Ascending aorta (tissue), 2 donors: ENCODE results near the gene PIKFYVE. TPM values are rescaled to one million over a fixed set of nuclear protein-coding genes. Genes with fewer than 3 reads are reported as not detected.

ENCODE experiments used
- DNase-seq, 2 donors: peaks; one replicate each; pipeline ENCODE4 v3.0.0-alpha.2; 2019; ENCODE audit warnings: low spot score in 2 of 2
- H3K27ac ChIP-seq, 2 donors: fragments of 200-600 bp; sonication (generic); one replicate each; pipeline ENCODE4 v1.5.1; 2016 to 2017; ENCODE audit warnings: mild to moderate bottlenecking in 1 of 2
- H3K27me3 ChIP-seq: fragments of 200-600 bp; sonication (generic); one replicate; pipeline ENCODE4 v1.5.1; 2017
- H3K36me3 ChIP-seq, 2 donors: fragments of 200-600 bp; sonication (generic); one replicate each; pipeline ENCODE4 v1.5.1; 2016
- H3K4me1 ChIP-seq, 2 donors: fragments of 200-600 bp; sonication (generic); one replicate each; pipeline ENCODE4 v1.5.1; 2016 to 2017; ENCODE audit warnings: mild to moderate bottlenecking in 1 of 2
- H3K4me3 ChIP-seq, 2 donors: fragments of 200-600 bp; sonication (generic); one replicate each; pipeline ENCODE4 v1.5.1; 2016 to 2017; ENCODE audit warnings: mild to moderate bottlenecking in 1 of 2
- H3K9me3 ChIP-seq, 2 donors: fragments of 200-600 bp; sonication (generic); one replicate each; pipeline ENCODE4 v1.5.1; 2016
- intact Hi-C: fragments of 100-400 bp; cut with DNase I; formaldehyde crosslinking; loops from one replicate; pipeline ENCODE4 v1.15.1; 2023
- total RNA-seq: library from RNA; depleted of rRNA; stranded (reverse); fragments of >200 nt; gene quantifications from one replicate; pipeline ENCODE4 v1.1.0, GENCODE V29; 2016
- TF ChIP-seq, protein P1 (sequence below), 3 experiments: fragments of 200-600 bp in 2 of 3; fragments of 450-650 bp in 1 of 3; sonication (generic) in 2 of 3; IDR thresholded peaks; one replicate each; pipeline ENCODE4 v1.5.1; 2016 to 2019; ENCODE audit warnings: antibody characterized with exemption in 3 of 3, mild to moderate bottlenecking in 1 of 3, moderate library complexity in 1 of 3

PIKFYVE gene
- total RNA-seq, 1 donor from 2014 or later, result 12.0 TPM

DNA sequence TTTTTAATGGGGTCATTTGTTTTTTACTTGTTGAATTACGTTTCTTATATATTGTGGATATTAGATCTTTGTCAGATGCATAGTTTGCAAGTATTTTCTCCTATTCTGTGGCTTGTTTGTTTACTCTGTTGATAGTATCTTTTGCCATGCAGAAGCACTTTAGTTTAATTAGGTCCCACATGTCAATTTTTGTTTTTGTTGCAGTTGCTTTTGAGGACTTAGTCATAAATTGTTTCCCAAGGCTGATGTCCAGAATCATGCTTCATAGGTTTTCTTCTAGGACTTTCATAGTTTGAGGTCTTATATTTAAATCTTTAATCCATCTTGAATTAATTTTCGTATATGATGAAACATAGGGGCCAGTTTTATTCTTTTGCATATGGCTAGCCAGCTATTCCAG lies 13.2 kb downstream of the PIKFYVE start:
- peaks cover 50 to 94% of the 10 kb centered on the region in 2 donors for H3K36me3 ChIP-seq
- TF ChIP-seq, protein P1, sequence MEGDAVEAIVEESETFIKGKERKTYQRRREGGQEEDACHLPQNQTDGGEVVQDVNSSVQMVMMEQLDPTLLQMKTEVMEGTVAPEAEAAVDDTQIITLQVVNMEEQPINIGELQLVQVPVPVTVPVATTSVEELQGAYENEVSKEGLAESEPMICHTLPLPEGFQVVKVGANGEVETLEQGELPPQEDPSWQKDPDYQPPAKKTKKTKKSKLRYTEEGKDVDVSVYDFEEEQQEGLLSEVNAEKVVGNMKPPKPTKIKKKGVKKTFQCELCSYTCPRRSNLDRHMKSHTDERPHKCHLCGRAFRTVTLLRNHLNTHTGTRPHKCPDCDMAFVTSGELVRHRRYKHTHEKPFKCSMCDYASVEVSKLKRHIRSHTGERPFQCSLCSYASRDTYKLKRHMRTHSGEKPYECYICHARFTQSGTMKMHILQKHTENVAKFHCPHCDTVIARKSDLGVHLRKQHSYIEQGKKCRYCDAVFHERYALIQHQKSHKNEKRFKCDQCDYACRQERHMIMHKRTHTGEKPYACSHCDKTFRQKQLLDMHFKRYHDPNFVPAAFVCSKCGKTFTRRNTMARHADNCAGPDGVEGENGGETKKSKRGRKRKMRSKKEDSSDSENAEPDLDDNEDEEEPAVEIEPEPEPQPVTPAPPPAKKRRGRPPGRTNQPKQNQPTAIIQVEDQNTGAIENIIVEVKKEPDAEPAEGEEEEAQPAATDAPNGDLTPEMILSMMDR (IDR thresholded peaks at IDR 0.05), result no peak
- H3K27ac ChIP-seq, result no peak overlapping the region
- no peak overlapping the region for H3K4me3 ChIP-seq
- H3K27me3 ChIP-seq, result no peaks in the 10 kb centered on the region
- no peaks in the 10 kb centered on the region for H3K9me3 ChIP-seq
- no peaks in the 10 kb centered on the region for H3K4me1 ChIP-seq
- intact Hi-C loops, result no loop called here
- no peak for DNase-seq

DNA sequence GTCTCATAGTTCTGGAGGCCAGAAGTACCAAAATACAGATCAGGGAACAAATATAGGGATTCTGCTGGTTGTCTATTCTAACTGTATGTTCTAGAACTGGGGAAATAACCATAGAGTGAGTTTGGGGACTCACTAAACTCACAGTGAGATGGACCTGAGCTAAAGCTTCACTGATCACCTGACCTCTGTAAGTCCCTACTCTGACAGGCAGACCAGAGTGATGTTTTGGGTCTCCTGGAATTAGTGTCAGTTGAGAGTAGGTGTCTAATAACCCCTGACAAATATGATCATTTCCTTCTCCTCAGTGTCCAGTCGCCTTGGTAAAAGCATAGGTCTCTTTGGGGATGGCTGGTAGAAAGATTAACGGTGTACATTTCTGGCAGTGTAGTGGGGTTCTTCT lies 14.2 kb downstream of the PIKFYVE start:
- peaks cover 50 to 84% of the 10 kb centered on the region in 2 donors for H3K36me3 ChIP-seq
- intact Hi-C loops, result no loop called here
- DNase-seq, result no peak
- H3K27me3 ChIP-seq, result no peaks in the 10 kb centered on the region
- H3K4me3 ChIP-seq, result no peak overlapping the region
- H3K4me1 ChIP-seq, result no peaks in the 10 kb centered on the region
- H3K9me3 ChIP-seq, result no peaks in the 10 kb centered on the region
- TF ChIP-seq, protein P1 (IDR thresholded peaks at IDR 0.05), result no peak
- no peak overlapping the region for H3K27ac ChIP-seq

DNA sequence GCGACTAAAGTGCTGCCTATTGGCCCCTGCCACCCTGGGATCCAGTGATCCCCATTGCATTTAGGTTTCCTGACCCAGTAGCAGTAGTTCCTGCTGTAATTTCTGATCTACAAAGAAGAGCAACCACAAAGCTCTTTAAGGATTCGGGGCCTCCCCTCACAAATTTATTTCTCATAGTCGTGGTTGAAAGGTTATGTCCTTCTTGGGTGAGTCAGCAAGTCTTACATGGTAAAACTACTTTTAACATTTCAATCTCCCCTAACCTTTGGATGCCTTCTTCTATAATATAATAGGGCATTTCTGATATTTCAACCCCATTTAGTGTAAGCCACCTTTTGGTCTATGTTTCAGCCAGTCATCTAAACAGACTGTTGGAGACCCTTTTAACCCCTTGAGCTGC lies 14.9 kb downstream of the PIKFYVE start:
- intact Hi-C loops, result no loop called here
- Histone ChIP-seq H3K27ac (no peak overlapping the region), H3K36me3 (peaks cover 52 to 78% of the 10 kb centered on the region in 2 donors), H3K4me1 (no peaks in the 10 kb centered on the region), H3K4me3 (no peak overlapping the region), H3K27me3 (no peaks in the 10 kb centered on the region), H3K9me3 (no peaks in the 10 kb centered on the region)
- DNase-seq, result no peak
- TF ChIP-seq, protein P1 (IDR thresholded peaks at IDR 0.05), result no peak

DNA sequence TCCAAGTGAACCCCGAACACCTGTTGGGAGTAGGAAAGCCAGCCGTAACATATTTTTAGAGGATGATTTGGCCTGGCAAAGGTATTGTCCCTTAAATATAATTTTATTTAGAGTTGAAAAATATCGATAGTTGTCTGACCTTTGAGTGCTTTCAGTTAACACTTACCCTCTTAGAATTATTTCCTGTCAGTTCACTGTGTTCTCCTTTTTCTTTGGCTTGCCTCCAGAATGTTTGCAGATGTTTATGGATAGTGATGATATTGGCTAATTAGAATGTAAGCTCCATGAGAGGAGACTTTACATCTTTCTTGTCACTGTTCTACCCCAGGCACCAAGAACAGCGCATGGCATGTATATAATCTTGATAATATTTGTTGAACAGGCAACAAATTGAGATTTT lies 19.8 kb downstream of the PIKFYVE start:
- TF ChIP-seq, protein P1 (IDR thresholded peaks at IDR 0.05), result no peak
- peaks cover 53 to 76% of the 10 kb centered on the region in 2 donors for H3K36me3 ChIP-seq

DNA sequence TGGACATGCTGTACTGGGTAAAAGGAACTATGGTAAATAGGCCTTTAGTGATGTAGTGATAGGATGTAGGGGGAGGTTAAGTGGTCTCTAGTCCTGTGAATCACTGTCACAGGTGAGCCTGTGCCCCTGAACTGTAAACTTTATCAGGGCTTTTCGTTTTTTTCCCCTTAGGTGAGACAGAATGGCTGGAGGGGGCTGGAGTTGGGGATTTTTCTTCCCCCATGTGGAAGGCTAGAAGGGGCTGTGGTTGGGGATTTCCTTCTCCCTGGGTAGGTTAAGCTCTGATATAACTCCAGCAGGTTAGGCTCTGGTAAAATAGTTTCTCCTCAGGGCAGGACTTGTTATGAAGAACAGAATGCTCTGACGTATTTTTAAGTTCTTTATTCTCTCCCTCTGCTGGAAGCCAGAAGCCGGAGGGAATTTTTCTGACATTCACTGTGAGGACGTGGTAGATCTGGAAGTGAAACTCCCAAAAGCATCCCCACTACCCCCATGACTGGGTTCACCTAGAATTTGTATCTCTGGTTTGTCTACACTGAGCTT lies 28.5 kb downstream of the PIKFYVE start:
- Histone ChIP-seq H3K4me1 (no peaks in the 10 kb centered on the region), H3K36me3 (peaks cover 27 to 44% of the 10 kb centered on the region in 2 donors), H3K27me3 (no peaks in the 10 kb centered on the region), H3K4me3 (no peak overlapping the region), H3K9me3 (no peaks in the 10 kb centered on the region), H3K27ac (no peak overlapping the region)
- intact Hi-C loops, result no loop called here
- no peak for DNase-seq
- TF ChIP-seq, protein P1 (IDR thresholded peaks at IDR 0.05), result no peak

More for the DNA sequence above, 19.8 kb downstream of the PIKFYVE start:
- no peak for DNase-seq
- Histone ChIP-seq H3K4me3 (no peak overlapping the region), H3K27ac (no peak overlapping the region), H3K4me1 (no peaks in the 10 kb centered on the region), H3K9me3 (no peaks in the 10 kb centered on the region), H3K27me3 (no peaks in the 10 kb centered on the region)
- intact Hi-C loops, result no loop called here

DNA sequence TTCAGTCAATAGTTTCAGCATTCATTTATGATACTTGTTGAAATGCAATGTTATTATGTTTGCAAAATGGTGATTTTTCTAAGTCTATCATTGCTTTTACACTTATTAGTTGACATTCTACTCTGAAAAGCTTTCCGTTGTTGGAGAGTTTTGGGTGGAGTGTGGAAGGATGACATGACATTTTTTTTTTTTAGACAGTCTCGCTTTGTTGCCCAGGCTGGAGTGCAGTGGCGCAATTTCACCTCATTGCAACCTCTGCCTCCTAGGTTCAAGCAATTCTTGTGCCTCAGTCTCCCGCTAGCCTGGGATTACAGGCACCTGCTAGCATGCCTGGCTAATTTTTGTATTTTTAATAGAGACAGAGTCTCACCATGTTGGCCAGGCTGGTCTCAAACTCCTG lies 29.8 kb downstream of the PIKFYVE start:
- TF ChIP-seq, protein P1 (IDR thresholded peaks at IDR 0.05), result no peak
- H3K27ac ChIP-seq, result no peak overlapping the region
- no peak overlapping the region for H3K4me3 ChIP-seq
- no peak for DNase-seq
- intact Hi-C loops, result no loop called here
- no peaks in the 10 kb centered on the region for H3K9me3 ChIP-seq
- H3K27me3 ChIP-seq, result no peaks in the 10 kb centered on the region
- H3K36me3 ChIP-seq, result peaks cover 25 to 36% of the 10 kb centered on the region in 2 donors
- no peaks in the 10 kb centered on the region for H3K4me1 ChIP-seq
